Stimulated activated CD4-positive, alpha-beta T cell treated with anti-CD3 and anti-CD28 coated beads, Interleukin-2, amount 100 ng/mL, for 4 hours (primary cell): Measurements from ENCODE around the gene DUS3L.

ENCODE experiments used
- DNase-seq: peaks from one replicate; pipeline ENCODE4 v3.0.0-alpha.2; 2020; ENCODE audit warnings: low read depth

DUS3L gene

GRCh38 chr19:5790559-5791520 is at the start of gene DUS3L:
TSS of gene DUS3L (minus strand) at chr19:5791163. CDS start at chr19:5791141, 22 bp downstream.
- peak; percentile 92 for DNase-seq

- no peak for DNase-seq
These were observed 48.4 kb upstream of the DUS3L start, which contains the start of gene FUT6 for GRCh38 chr19:5839065-5840017. TSS of gene FUT6 (minus strand) at chr19:5839702. CDS start at chr19:5832567, 7,135 bp downstream.

DNA sequence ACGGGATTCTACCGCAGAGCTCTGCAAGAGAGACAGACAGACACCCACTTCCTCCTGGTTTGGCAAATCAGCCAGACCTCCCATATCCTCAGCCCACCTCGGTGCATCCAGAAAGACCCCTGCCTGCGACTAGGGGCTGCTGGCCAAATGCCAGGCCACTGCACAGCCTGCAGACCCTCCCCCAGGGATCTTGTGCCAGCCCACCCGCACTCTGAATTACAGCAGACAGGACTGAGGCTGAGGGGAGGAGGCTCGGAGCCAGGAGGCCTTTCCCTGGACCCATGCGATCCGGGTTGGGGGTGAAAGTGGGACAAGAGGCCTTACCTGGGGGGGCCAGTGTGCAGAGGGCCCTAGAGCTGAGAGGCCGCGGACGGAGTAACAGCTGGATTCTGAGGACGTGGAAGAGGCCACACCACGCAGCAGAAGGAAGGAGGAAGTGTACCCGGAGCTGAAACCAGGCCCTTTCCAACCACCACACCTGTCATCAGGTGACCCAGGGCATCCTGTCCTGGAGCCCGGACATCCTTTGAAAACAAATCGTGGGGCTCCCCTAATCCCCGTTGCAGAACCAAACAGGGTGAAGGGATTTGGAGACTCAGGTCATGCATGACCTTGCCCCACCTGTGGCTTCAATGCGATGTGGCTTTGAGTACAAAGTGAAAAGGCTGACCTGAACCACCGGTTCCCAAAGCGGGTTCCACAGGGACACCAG is 47.5 kb upstream of the DUS3L start:
- DNase-seq, result no peak

- no peak for DNase-seq
These were observed 46.9 kb upstream of the DUS3L start for GRCh38 chr19:5837761-5838352.

GRCh38 chr19:5832527-5833216 is 41.7 kb upstream of the DUS3L start:
- no peak for DNase-seq

DNA sequence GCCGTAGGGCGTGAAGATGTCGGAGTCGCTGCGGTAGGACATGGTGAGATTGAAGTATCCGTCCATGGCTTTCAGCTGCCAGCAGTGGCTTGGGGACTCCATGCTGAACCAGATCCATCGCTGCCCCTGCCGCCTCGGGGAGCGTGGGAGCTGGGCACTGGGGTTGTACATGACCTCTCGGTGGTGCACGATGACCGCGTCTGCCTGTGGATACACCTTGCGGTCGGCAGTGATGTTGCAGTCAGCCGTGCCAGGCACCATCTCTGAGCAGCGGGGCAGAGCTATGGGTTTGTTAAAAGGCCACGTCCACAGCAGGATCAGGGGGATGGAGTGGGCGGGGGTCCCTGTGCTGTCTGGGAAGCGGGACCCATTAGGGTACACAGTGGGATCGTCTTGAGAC is 41.1 kb upstream of the DUS3L start:
- no peak for DNase-seq

- no peak for DNase-seq
These were observed 40.2 kb upstream of the DUS3L start for GRCh38 chr19:5831159-5831558.

DNA sequence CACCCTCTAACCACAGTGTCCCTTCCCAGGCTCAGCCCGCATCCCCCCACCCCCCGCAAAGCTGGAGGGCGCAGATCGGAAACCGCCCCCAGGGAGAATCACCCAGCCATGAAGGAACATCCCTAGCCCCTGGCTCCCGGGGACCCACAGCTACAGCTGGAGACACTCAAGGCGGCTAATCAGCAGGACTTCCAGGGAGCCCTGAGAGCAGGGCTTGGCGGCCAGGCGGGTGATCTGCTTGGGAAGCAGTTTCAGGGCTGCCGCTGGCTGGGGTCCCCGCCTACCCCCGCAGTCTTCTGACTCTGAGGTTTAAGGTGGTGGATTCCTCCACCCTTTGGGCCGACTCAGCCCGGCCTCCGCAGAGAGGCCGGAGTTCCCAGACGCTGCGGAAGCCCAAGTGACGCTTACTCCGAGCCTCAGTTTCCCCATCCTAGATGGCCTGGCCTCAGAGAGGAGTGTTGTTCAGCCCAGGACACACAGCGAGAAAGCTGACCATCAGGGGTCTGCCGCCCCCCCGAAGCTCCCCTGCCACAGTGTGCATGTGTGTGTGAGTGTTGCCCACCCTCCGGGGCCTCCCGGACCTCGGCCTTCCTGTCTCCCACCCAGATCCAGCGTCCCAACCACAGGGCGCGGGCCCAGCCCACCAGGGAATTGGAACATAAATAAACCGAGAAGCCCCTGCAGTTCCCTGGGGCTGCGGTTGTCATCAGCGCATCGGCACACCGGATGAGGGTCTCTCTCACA is 38.8 kb upstream of the DUS3L start:
- no peak for DNase-seq

GRCh38 chr19:5828661-5829566 is 38.0 kb upstream of the DUS3L start:
- no peak for DNase-seq

DNA sequence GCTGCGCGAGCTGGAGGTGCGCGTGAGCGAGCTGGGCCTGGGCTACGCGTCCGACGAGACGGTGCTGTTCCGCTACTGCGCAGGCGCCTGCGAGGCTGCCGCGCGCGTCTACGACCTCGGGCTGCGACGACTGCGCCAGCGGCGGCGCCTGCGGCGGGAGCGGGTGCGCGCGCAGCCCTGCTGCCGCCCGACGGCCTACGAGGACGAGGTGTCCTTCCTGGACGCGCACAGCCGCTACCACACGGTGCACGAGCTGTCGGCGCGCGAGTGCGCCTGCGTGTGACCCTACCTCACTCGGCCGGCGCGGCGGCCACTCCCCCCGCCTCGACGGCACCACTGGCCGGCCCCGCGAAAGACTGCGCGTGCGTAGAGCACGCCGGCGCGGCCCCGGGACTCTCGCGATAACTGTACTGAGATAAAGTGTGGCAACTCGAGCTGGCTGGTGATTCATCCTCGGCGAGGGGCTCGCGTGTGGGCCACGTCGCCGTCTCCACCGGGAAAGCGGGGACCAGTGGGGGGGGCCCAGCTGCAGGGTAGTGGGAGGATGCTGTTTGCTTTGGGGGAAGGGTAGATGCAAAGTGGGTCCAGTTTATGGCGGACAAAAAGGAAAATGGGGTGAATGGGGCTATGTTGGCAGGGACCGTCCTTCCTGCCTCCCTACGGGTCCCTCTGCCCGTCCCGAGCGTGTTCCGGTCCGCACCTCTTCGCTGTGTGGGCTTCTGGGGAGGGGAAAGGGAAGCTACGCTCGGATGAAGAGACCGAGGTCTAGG is 37.1 kb upstream of the DUS3L start:
- peak; percentile 90 for DNase-seq

GRCh38 chr19:5827342-5827890 is 36.5 kb upstream of the DUS3L start:
- no peak for DNase-seq

GRCh38 chr19:5826531-5827341 is 35.8 kb upstream of the DUS3L start:
- no peak for DNase-seq

DNA sequence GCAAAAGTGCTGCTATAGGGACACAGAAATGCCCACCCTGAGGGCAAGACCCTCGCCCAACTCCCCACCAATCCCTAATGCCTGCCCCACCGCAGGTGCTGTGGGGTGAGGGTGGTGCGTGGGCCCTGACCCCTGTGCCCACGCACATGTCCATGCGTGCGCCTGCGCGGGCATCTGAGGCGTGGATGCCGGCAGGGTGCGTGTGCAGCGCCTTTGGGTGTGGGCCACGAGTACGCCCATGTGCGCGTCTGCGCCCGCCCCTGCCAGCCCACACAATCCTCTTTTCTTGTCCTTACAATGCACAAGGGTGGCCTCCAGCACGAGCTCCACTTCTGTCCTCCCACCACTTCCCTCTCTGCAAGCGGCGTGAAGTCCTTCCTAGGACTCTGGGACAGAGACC is 34.2 kb upstream of the DUS3L start:
- no peak for DNase-seq

GRCh38 chr19:5824751-5825150 is 33.8 kb upstream of the DUS3L start:
- no peak for DNase-seq

GRCh38 chr19:5823579-5824281 is 32.8 kb upstream of the DUS3L start:
- DNase-seq, result no peak

DNA sequence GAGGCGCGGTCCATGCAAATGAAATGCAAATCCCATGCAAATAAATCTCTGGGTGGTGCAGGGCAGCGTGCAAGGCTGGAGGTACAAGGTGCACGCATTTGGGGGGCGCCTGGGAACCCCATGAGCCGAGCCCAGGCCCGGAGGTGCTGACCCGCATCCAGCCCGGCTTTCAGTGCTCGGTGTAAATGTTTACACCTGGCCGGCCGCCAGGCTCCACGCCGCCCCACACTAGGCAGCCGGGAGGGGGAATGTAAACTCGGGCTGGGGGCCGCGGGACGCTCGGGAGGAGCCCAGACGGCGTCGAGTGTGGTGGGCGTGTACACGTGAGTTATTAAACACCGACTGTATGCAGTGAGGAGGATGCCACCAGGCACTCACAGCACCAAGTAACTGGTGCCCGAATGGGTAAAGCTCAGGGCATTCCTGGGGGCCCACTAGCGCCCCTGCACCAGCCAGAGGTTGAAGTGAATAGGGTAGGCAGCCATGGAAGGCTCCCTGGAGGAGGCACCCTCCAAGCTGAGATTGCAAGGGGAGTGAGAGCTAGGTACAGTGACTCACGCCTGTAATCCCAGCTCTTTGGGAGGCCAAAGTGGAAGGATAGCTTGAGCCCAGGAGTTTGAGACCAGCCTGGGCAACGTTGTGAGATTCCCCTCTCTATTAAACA is 31.4 kb upstream of the DUS3L start:
- DNase-seq, result no peak
